ENCODE data around the gene PRODH2.

The PRODH2 gene, protein sequence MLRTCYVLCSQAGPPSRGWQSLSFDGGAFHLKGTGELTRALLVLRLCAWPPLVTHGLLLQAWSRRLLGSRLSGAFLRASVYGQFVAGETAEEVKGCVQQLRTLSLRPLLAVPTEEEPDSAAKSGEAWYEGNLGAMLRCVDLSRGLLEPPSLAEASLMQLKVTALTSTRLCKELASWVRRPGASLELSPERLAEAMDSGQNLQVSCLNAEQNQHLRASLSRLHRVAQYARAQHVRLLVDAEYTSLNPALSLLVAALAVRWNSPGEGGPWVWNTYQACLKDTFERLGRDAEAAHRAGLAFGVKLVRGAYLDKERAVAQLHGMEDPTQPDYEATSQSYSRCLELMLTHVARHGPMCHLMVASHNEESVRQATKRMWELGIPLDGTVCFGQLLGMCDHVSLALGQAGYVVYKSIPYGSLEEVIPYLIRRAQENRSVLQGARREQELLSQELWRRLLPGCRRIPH

DNA sequence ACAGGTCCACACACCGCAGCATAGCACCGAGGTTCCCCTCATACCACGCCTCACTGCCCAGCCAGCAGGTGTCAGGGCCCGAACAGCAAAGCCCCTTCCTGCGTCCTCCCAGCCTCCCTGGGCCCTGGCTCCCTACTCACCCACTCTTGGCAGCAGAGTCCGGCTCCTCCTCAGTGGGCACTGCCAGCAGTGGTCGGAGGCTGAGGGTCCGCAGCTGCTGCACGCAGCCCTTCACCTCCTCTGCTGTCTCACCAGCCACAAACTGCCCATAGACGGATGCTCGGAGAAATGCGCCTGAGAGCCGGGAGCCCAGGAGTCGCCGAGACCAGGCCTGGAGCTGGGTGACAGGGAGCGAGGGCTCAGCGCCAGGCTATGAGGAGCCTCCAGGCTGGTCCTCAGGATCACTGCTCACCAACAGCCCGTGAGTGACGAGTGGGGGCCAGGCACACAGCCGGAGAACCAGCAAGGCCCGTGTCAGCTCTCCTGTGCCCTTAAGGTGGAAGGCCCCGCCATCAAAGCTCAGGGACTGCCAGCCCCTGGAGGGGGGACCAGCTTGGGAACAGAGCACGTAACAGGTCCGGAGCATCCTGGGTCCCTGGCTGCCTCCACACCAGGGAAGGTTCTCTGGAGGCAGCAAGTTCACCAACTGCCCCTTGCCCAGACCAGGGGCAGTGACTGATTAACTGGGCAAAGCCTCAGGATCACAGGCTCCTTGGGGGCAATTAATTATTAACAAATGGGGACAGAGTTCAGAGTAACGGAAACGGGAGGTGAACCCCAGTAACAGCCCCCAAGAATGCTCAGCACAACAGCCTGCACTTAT, at the start of gene PRODH2:
PRODH2 (minus strand) TSS at position 626 of the 823 bp plus-strand sequence; CDS start at position 586, 40 bp downstream.
- DNase-seq = no peak

- DNase-seq = no peak
Observed at GRCh38 chr19:35861640-35862160, 49.1 kb upstream of the PRODH2 start.

DNA sequence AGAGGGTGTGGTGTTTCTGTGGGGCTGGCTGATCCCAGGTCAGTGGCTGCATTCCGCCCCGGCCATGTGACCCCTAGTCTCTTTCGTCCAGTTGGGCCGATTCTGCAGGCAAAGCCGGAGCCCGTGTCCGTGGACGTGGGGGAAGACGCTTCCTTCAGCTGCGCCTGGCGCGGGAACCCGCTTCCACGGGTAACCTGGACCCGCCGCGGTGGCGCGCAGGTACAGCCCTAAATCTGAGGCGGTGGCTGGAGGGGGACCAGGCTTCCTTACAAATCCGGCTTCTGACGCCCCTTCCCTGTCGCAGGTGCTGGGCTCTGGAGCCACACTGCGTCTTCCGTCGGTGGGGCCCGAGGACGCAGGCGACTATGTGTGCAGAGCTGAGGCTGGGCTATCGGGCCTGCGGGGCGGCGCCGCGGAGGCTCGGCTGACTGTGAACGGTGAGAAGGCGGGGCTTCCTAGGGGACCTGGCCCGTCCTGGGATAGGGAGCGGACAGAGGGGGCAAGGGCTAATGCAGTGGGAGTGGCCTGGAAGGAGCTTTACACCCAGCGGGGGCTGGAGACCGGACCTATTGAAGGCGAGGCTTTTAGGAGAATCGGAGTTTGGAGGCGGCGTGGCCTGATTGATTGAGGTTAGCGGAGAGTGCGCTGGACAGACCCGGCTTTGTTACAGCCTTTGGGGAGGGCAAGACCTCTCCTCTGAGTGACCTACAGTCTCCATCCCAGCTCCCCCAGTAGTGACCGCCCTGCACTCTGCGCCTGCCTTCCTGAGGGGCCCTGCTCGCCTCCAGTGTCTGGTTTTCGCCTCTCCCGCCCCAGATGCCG, 48.4 kb upstream of the PRODH2 start:
- DNase-seq = no peak

DNA sequence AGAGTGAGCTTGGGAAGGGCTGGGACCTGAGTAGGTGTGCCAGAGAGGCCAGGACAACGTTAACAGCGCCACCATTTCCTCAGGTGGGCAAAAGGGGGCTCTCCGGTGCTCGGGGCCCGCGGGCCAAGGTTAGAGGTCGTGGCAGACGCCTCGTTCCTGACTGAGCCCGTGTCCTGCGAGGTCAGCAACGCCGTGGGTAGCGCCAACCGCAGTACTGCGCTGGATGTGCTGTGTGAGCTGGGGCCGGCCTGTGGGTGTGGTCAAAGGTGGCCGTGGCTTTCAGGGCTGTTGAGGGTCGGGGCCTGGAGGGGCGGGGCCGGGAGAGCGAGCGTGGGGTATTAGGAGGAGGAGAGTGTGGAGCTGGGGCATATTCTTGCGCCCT, 47.8 kb upstream of the PRODH2 start:
- no peak for DNase-seq

DNA sequence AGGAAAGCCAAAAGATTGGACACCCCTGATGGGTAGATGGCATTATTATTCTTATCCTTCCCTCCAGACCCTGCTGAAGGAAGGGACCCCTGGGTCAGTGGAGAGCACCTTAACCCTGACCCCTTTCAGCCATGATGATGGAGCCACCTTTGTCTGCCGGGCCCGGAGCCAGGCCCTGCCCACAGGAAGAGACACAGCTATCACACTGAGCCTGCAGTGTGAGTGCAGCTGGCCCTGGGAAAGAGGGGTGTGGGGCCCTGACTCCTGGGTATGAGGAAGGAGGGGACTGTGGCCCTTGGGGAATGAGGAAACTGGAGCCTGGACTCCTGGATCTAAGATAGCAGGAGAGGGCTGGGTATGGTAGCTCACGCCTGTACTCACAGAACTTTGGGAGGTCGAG, 46.8 kb upstream of the PRODH2 start:
- no peak for DNase-seq

GRCh38 chr19:35858311-35858710, 45.7 kb upstream of the PRODH2 start:
- no peak for DNase-seq

DNA sequence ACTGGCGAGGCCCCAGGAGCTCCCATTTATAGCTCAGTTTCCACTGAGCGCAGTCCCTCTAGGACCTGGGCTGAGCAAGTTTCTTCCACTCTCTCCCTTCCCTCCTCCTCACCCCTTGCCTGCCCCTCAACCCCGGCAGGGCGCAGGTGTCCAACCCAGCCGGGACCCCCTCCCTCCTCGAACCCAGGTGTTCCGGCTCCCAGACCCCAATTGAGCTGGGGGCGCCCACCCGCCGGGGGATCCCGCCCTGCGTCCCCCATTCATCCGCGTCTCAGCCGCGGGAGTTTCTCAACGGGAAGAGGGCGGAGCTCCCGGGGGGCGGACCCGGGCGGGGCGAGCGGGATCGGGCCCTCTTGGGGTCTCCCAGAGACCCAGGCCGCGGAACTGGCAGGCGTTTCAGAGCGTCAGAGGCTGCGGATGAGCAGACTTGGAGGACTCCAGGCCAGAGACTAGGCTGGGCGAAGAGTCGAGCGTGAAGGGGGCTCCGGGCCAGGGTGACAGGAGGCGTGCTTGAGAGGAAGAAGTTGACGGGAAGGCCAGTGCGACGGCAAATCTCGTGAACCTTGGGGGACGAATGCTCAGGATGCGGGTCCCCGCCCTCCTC, 44.0 kb upstream of the PRODH2 start, which contains the start of gene KIRREL2:
KIRREL2 (plus strand) TSS at position 366 of the 604 bp plus-strand sequence; CDS start at position 575, 209 bp downstream.
- no peak for DNase-seq

GRCh38 chr19:35853038-35853756, 40.6 kb upstream of the PRODH2 start:
- no peak for DNase-seq

DNA sequence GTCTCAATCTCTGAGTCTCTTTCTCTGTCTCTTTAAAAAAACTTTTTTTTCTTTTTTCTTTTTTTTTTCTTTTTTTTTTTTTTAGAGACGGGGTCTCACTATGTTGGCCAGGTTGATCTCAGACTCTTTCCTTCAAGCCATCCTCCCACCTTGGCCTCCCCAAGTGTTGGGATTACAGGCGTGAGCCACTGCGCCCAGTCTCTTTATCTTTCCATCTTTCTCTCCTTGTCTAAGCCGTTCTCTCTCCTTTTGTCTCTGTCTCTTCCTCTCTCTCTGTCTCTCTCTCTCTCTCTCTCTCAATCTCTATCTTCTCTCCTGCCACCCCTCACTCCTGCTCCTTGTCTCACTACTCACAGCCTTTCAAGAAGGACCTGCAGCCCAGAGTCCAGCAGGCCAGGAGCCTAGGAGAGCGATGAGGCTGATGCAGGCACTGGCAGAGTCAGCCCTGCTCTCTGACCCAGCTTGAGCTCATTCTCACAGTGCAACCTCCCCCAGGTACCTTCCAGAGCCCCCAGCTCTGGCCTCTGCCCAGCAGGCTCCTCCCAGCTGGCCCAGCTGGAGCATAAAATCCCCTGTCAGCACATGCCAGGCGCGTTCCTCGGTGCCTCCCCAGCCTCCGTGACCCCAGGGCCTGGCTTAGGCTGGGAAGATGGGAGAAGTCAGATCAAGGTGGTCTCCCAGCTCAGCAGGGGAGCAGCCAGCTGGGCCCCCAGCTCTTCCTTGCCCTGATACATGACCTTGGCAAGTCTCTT, 39.6 kb upstream of the PRODH2 start, which contains the start of gene NPHS1:
NPHS1 (minus strand) TSS at position 476 of the 752 bp plus-strand sequence. CDS start 667 bp downstream, outside the sequence.
- DNase-seq = no peak

DNA sequence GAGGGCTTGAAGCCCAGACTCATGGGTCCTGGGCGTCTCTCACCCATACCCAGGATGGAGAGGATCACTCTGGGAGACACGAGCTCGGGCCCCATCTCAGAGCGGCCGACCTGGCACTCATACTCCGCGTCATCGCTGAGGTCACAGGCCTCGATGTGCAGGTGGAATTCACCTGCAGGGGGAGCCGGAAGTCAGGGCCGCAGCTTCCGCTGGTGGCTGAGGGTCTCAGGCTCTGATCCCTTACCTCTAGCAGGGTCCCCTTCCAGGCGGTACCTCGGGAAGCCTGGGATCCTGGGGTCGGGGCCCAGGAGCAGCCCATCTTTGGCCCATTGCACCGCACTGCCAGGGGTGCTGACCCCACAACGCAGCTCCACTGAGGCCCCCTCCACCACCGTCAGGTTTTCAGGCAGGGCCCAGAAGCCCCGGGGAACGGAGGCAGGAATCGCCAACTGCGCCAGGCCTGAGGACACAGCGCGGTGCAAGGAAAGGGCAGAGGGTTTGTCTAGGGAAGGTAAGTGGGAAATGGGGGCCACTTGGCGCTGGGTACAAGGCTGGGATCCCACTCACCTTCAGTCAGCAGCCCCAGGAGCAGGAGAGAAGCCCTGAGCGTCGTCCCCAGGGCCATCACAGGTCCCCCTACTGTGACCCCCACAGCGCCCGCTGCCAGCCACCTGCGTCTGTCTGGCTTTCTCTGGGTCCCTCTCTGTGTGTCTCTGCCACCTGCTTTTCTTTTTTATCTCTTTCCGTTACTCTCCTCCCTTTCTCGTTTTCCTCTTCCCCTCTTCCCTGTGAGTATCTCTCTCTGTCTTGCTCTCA, 38.8 kb upstream of the PRODH2 start:
- DNase-seq = no peak

- DNase-seq = no peak
Observed at GRCh38 chr19:35848919-35849505, 36.4 kb upstream of the PRODH2 start.

GRCh38 chr19:35848486-35848885, 35.8 kb upstream of the PRODH2 start:
- no peak for DNase-seq

DNA sequence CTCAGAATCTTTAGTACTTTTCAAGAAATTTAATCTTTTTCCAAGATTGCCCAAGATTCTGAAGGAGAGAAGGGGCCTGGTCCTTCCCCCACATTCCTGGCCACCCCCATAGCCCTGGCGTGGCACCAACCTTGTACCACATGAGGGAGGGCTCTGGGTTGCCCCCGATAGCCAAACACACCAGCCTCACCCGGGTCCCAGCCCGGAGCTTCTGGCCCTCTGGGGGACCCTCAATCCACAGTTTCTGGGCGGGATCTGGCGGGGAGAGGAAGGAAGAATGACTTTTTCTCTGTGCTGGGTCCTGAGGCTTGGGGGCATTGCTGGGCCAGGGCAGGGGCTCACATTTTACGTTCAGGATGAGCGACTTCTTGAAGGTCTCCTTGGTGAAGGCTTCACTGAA, 35.3 kb upstream of the PRODH2 start:
- no peak for DNase-seq

DNA sequence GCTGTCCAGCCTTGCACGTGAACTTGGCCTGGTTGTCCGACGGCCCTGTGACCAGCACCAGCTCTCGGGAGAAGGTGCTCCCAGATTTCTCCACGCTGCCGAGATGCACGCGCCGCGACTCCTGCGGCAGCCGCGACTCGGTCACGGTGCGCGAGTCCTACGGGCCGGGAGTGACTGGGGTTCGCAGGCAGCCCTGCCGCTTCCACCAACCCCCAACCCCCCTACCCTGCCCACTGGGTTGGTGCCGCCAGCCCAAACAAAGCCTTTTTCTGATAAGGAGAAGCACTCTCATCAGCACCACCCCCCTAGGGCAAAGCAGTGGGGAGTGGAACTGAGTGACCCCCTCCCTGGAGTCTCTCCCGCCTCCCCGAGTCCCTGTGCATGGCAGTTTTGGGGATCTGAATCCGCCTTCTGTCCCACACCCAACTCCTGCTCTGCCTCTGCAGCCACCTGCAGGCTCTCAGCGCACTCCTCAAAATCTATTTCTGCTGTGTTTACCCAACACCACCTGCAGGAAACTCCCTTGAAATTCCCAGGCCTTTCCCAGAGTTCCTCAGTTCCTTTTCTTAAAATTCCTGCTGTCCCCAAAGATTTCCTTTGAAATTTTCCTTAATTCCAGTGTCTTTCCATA, 33.5 kb upstream of the PRODH2 start:
- peak; percentile 43 for DNase-seq

GRCh38 chr19:35845215-35846037, 32.8 kb upstream of the PRODH2 start:
- DNase-seq = no peak

DNA sequence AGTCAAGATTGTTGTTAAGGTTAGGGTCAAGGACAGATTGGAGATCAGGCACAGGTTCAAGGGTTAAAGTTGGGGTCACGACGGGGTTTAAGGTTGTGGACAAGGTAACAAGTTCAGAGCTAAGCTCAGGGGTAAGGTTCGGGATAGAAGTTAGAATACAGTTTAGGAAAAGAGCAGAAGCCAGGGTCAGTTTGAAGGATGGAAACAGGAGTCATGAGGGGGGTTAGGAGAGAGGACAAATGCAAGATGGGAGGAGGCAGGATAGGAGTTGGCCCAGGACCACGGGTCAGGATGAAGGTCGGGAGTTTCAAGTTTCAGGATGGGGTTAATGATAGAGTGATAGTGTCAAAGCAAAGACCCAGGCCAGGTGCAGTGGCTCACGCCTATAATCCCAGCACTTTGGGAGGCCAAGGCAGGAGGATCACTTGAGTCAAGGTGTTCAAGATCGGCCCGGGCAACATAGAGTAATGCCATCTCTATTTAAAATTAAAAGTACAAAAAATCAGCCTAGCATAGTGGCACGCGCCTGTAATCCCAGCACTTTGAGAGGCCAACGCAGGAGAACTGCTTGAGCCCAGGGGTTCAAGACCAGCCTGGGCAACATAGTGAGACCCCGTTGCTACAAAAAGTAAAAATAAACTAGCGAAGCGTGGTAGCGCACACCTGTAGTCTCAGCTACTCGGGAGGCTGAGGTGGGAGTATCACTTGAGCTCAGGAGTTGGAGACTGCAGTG, 32.0 kb upstream of the PRODH2 start:
- no peak for DNase-seq
